ENCODE data around the gene B4GALNT3. TPM values are rescaled to one million over a fixed set of nuclear protein-coding genes. Genes with fewer than 3 reads are reported as not detected.
A peak's percentile ranks its signal among the peaks of the same experiment; 100 is the strongest.

Gene B4GALNT3
- total and polyA plus RNA-seq, 7 donors, result 0.21 to 4.0 (median 0.57) TPM

GRCh38 chr12:587132-588023 is 127.6 kb downstream of the B4GALNT3 start:
- no peaks in the 10 kb centered on the region for H3K36me3 ChIP-seq (ENCODE audit: insufficient read depth in 1 of 2, low read depth in 1 of 2)
- H3K4me1 ChIP-seq, result peaks cover 18% of the 10 kb centered on the region
- no peak overlapping the region for H3K27ac ChIP-seq
- H3K9me3 ChIP-seq, result no peaks in the 10 kb centered on the region
- ATAC-seq, result no peak
- WGBS, 3 donors, result 84 to 88% (median 86%) methylated on average over 18 of the region's 18 CpGs
- intact Hi-C loops (cut with DNase I), result loop anchor here in 1 of 2 donors (5.0 kb wide), 1 partner anchor 45 kb away; no protein-coding TSS in a partner anchor
- no peak overlapping the region for H3K4me3 ChIP-seq
- H3K27me3 ChIP-seq (ENCODE audit: insufficient read depth in 3 of 3, low read length in 2 of 3), result no peaks in the 10 kb centered on the region
- TF ChIP-seq CTCF (IDR thresholded peaks at IDR 0.05), result no peak
- no peak for DNase-seq

GRCh38 chr12:588024-588322 is 128.2 kb downstream of the B4GALNT3 start:
- H3K4me3 ChIP-seq, result no peak overlapping the region
- H3K4me1 ChIP-seq, result peaks cover 18% of the 10 kb centered on the region
- H3K27ac ChIP-seq, result no peak overlapping the region
- WGBS, 3 donors, result 85 to 92% (median 92%) methylated on average over 8 to 10 of the region's 10 CpGs
- TF ChIP-seq CTCF (IDR thresholded peaks at IDR 0.05), result no peak
- ATAC-seq (no peak), DNase-seq (no peak)
- H3K36me3 ChIP-seq (ENCODE audit: insufficient read depth in 1 of 2, low read depth in 1 of 2), result no peaks in the 10 kb centered on the region
- no peaks in the 10 kb centered on the region for H3K27me3 ChIP-seq (ENCODE audit: insufficient read depth in 3 of 3, low read length in 2 of 3)
- no peaks in the 10 kb centered on the region for H3K9me3 ChIP-seq
- intact Hi-C loops (cut with DNase I), result loop anchor here in 1 of 2 donors (5.0 kb wide), 1 partner anchor 44 kb away; no protein-coding TSS in a partner anchor

- Histone ChIP-seq H3K9me3 (no peaks in the 10 kb centered on the region), H3K27me3 (ENCODE audit: insufficient read depth in 3 of 3, low read length in 2 of 3) (no peaks in the 10 kb centered on the region), H3K4me1 (peaks cover 18% of the 10 kb centered on the region), H3K4me3 (no peak overlapping the region), H3K36me3 (ENCODE audit: insufficient read depth in 1 of 2, low read depth in 1 of 2) (no peaks in the 10 kb centered on the region), H3K27ac (no peak overlapping the region)
- WGBS, 3 donors, result 92 to 97% (median 96%) methylated on average over 4 of the region's 4 CpGs
- DNase-seq (no peak), ATAC-seq (no peak)
- intact Hi-C loops (cut with DNase I), result loop anchor here in 1 of 2 donors (5.0 kb wide), 1 partner anchor 44 kb away; no protein-coding TSS in a partner anchor
- TF ChIP-seq CTCF (IDR thresholded peaks at IDR 0.05), result no peak
Measured at GRCh38 chr12:588646-589045, 128.9 kb downstream of the B4GALNT3 start.

- 59 to 82% (median 62%) methylated on average over 14 of the region's 14 CpGs for WGBS, 3 donors
- Histone ChIP-seq H3K27me3 (ENCODE audit: insufficient read depth in 3 of 3, low read length in 2 of 3) (no peaks in the 10 kb centered on the region), H3K27ac (peak overlapping the region; percentile 58), H3K4me3 (no peak overlapping the region), H3K4me1 (peaks cover 13% of the 10 kb centered on the region), H3K9me3 (no peaks in the 10 kb centered on the region), H3K36me3 (ENCODE audit: insufficient read depth in 1 of 2, low read depth in 1 of 2) (no peaks in the 10 kb centered on the region)
- intact Hi-C loops (cut with DNase I), result no loop called here
- DNase-seq (no peak), ATAC-seq (peak; percentile 15 to 71 (median 46))
- no peak for TF ChIP-seq CTCF (IDR thresholded peaks at IDR 0.05)
Measured at GRCh38 chr12:590206-590750, 130.5 kb downstream of the B4GALNT3 start.
